ENCODE results near the gene ITGA11. TPM values are rescaled to one million over a fixed set of nuclear protein-coding genes. Genes with fewer than 3 reads are reported as not detected.

The ITGA11 gene
- total and polyA plus RNA-seq, 2 of the 13 experiments (the other 11 are each of a cell fraction or from before 2014, with no cell fraction given) = not detected

GRCh38 chr15:68277603-68278344, 154.2 kb downstream of the ITGA11 start, which contains the start of gene FEM1B (continued):
- TF ChIP-seq YEATS2 (CRISPR knock-in tag; IDR thresholded peaks at IDR 0.05; ENCODE audit: borderline replicate concordance) (peak; percentile 96), PPARG (CRISPR knock-in tag; conservative IDR thresholded peaks at IDR 0.05) (peak; percentile 34; the same call in 1 of the 2 replicates), ZNF451 (CRISPR knock-in tag; IDR thresholded peaks at IDR 0.05) (peak; percentile 75; the same call in 1 of the 2 replicates), ZSCAN29 (CRISPR knock-in tag; conservative IDR thresholded peaks at IDR 0.05) (peak; percentile 86; the same call in 1 of the 2 replicates), NPAS2 (CRISPR knock-in tag; IDR thresholded peaks at IDR 0.05; ENCODE audit: borderline replicate concordance) (no peak), RAD51 (IDR thresholded peaks at IDR 0.05; ENCODE audit: borderline replicate concordance) (no peak), IRF1 (CRISPR knock-in tag; IDR thresholded peaks at IDR 0.05; ENCODE audit: low read depth) (no peak), ZZZ3 (CRISPR knock-in tag; IDR thresholded peaks at IDR 0.05; ENCODE audit: borderline replicate concordance) (peak; percentile 83; the same call in 1 of the 2 replicates), THYN1 (CRISPR knock-in tag; IDR thresholded peaks at IDR 0.05; ENCODE audit: borderline replicate concordance, low read depth) (peak; percentile 31; the same call in 1 of the 2 replicates), ZNF337 (CRISPR knock-in tag; IDR thresholded peaks at IDR 0.05; ENCODE audit: borderline replicate concordance, low read depth) (peak; percentile 76; the same call in 1 of the 2 replicates), ZNF883 (CRISPR knock-in tag; IDR thresholded peaks at IDR 0.05; ENCODE audit: not compliant biosample characterization) (peak; percentile 95), ZFP41 (CRISPR knock-in tag; IDR thresholded peaks at IDR 0.05; ENCODE audit: borderline replicate concordance) (peak; percentile 61; the same call in 1 of the 2 replicates), ZBTB40 (IDR thresholded peaks at IDR 0.05) (peak; percentile 52), ZBTB40 (CRISPR knock-in tag; IDR thresholded peaks at IDR 0.05) (peak; percentile 94), MAZ (IDR thresholded peaks at IDR 0.05; ENCODE audit: borderline replicate concordance, low read depth, low read length) (peak; percentile 92), MAZ (CRISPR knock-in tag; IDR thresholded peaks at IDR 0.05; ENCODE audit: low read depth) (peak; percentile 75), TOPORS (CRISPR knock-in tag; IDR thresholded peaks at IDR 0.05) (peak; percentile 70; the same call in 1 of the 2 replicates)
